Activated T-helper 1 cell treated with anti-CD3 and anti-CD28 coated beads, Interleukin-12 subunit alpha, Interleukin-12 subunit beta, Interleukin-2, Interleukin-4 antibody, amounts not matched to agents 30 ng/mL and 10 ng/mL and 1 ng/mL, durations not matched to agents 14 hours and 24 hours and 36 hours (primary cell): Measurements from ENCODE around the gene CCSER1. TPM values are rescaled to one million over a fixed set of nuclear protein-coding genes. Genes with fewer than 3 reads are reported as not detected.
"Not testable (repeated sequence)": the region's sequence is repeated elsewhere in the genome, so short reads cannot be mapped to it uniquely, and the experiment has no call there.

ENCODE experiments used
- DNase-seq: peaks from one replicate; pipeline ENCODE4 v3.0.0; 2021; ENCODE audit warnings: low spot score
- H3K27ac Mint-ChIP-seq: one replicate; pipeline ENCODE4 v1.8.0; 2021; ENCODE audit warnings: mild to moderate bottlenecking, mixed read lengths
- H3K27me3 Mint-ChIP-seq: one replicate; pipeline ENCODE4 v1.8.0; 2022; ENCODE audit warnings: mild to moderate bottlenecking, moderate library complexity, mixed read lengths; ENCODE audit not compliant: insufficient read depth
- H3K36me3 Mint-ChIP-seq: one replicate; pipeline ENCODE4 v1.8.0; 2021; ENCODE audit warnings: low read depth, mixed read lengths
- H3K4me1 Mint-ChIP-seq: one replicate; pipeline ENCODE4 v1.8.0; 2021; ENCODE audit warnings: low read depth, mixed read lengths
- H3K4me3 Mint-ChIP-seq: one replicate; pipeline ENCODE4 v1.8.0; 2021; ENCODE audit warnings: mild to moderate bottlenecking, moderate library complexity, mixed read lengths
- H3K9me3 Mint-ChIP-seq: one replicate; pipeline ENCODE4 v1.8.0; 2021; ENCODE audit warnings: mixed read lengths
- intact Hi-C: fragments of 100-400 bp; cut with micrococcal nuclease; formaldehyde crosslinking; loops from one replicate; pipeline ENCODE4 v1.15.1; 2024
- total RNA-seq: library from RNA; stranded (reverse); gene quantifications from 2 replicates; pipeline ENCODE4 v1.2.3, GENCODE V29; 2022

Gene CCSER1
- total RNA-seq, 1 donor from 2014 or later: not detected

GRCh38 chr4:90660672-90661071 is 533.5 kb downstream of the CCSER1 start:
- intact Hi-C loops: no loop called here
- Mint-ChIP-seq H3K4me3 (no peak overlapping the region), H3K4me1 (no peaks in the 10 kb centered on the region), H3K27me3 (no peaks in the 10 kb centered on the region), H3K36me3 (no peaks in the 10 kb centered on the region), H3K27ac (no peak overlapping the region), H3K9me3 (no peaks in the 10 kb centered on the region)
- DNase-seq: no peak

DNA sequence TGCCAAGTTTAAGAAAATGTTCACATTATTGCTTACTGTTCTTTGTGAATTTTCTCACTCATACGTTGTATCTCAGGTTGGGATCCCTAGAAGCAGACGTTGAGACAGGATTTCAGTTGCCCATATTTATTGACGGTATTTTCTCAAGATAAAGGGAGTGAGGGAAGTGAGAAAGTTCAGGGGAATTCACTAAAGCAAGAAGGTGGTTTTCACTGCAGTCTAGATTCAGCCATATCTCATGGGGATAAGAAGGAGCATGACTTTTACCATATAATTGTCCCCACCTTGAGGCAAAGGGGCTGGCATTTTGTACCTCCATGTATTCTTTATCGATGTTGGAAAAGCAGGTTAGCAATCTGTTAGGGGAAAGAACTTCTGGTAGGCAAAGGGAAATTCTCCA is 543.0 kb downstream of the CCSER1 start:
- no peak overlapping the region for H3K27ac Mint-ChIP-seq
- no peaks in the 10 kb centered on the region for H3K4me1 Mint-ChIP-seq
- no peak overlapping the region for H3K4me3 Mint-ChIP-seq
- no peaks in the 10 kb centered on the region for H3K27me3 Mint-ChIP-seq
- DNase-seq: no peak
- intact Hi-C loops: no loop called here
- H3K9me3 Mint-ChIP-seq: no peaks in the 10 kb centered on the region
- no peaks in the 10 kb centered on the region for H3K36me3 Mint-ChIP-seq

GRCh38 chr4:90689739-90690138 is 562.5 kb downstream of the CCSER1 start:
- no peaks in the 10 kb centered on the region for H3K9me3 Mint-ChIP-seq
- intact Hi-C loops: no loop called here
- no peak overlapping the region for H3K27ac Mint-ChIP-seq
- peaks cover 1% of the 10 kb centered on the region for H3K27me3 Mint-ChIP-seq
- H3K4me3 Mint-ChIP-seq: no peak overlapping the region
- H3K4me1 Mint-ChIP-seq: no peaks in the 10 kb centered on the region
- DNase-seq: no peak
- H3K36me3 Mint-ChIP-seq: no peaks in the 10 kb centered on the region

GRCh38 chr4:90695411-90695810 is 568.2 kb downstream of the CCSER1 start:
- no peaks in the 10 kb centered on the region for H3K9me3 Mint-ChIP-seq
- intact Hi-C loops: no loop called here
- H3K4me3 Mint-ChIP-seq: no peak overlapping the region
- H3K4me1 Mint-ChIP-seq: no peaks in the 10 kb centered on the region
- no peak overlapping the region for H3K27ac Mint-ChIP-seq
- no peak for DNase-seq
- no peaks in the 10 kb centered on the region for H3K36me3 Mint-ChIP-seq
- H3K27me3 Mint-ChIP-seq: peaks cover 1% of the 10 kb centered on the region

DNA sequence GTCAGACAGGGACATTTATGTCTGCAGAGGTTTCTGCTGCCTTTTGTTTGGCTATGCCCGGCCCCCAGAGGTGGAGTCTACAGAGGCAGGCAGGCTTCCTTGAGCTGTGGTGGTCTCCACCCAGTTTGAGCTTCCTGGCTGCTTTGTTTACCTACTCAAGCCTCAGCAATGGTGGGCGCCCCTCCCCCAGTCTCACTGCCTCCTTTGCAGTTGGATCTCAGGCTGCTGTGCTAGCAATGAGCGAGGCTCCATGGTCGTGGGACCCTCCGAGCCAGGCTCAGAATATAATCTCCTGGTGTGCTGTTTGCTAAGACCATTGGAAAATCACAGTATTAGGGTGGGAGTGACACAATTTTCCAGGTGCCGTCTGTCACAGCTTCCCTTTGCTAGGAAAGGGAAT is 578.3 kb downstream of the CCSER1 start:
- H3K9me3 Mint-ChIP-seq, H3K27me3 Mint-ChIP-seq, intact Hi-C loops, H3K36me3 Mint-ChIP-seq, H3K4me1 Mint-ChIP-seq, H3K4me3 Mint-ChIP-seq, DNase-seq, H3K27ac Mint-ChIP-seq: not testable (repeated sequence)

DNA sequence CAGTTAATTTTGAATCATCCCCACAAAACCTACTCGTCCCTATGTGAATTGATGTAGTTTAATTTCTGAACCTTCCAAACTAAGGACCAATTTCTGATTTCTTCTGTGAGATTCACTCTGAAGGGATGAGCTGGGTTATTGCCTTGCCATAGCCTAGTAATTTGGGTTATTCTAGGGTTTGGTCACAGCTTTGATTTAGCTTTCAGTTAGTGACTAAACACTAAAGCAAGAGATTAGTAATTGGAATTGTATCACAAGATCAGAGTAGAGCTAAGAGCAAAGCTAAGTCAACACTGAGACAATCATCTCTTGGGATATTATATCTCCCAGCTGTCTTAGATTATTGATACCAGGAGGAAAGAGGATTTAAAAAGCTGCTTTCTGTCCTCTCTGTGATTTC is 588.0 kb downstream of the CCSER1 start:
- Mint-ChIP-seq H3K9me3 (no peaks in the 10 kb centered on the region), H3K36me3 (no peaks in the 10 kb centered on the region), H3K27ac (no peak overlapping the region), H3K27me3 (no peaks in the 10 kb centered on the region), H3K4me1 (no peaks in the 10 kb centered on the region), H3K4me3 (no peak overlapping the region)
- intact Hi-C loops: no loop called here
- no peak for DNase-seq

DNA sequence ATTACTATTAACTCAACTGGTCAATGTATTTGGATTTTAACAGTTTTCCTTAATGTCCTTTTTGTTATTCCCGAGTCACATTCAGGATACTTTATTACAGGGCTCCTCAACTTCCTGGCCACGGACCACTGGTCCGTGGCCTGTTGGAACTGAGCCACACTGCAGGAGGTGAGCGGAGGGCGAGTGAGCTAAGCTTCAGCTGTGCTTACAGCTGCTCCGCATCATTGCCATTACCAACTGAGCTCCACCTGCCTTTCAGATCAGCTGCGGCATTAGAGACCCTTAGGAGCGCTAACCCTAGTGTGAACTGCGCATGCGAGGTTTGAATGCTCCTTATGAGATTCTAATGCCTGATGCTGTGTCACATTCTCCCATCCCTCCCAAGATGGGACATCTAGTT is 591.7 kb downstream of the CCSER1 start:
- no peak overlapping the region for H3K27ac Mint-ChIP-seq
- no peaks in the 10 kb centered on the region for H3K4me1 Mint-ChIP-seq
- no peaks in the 10 kb centered on the region for H3K36me3 Mint-ChIP-seq
- DNase-seq: no peak
- no peaks in the 10 kb centered on the region for H3K9me3 Mint-ChIP-seq
- H3K4me3 Mint-ChIP-seq: no peak overlapping the region
- intact Hi-C loops: no loop called here
- no peaks in the 10 kb centered on the region for H3K27me3 Mint-ChIP-seq

DNA sequence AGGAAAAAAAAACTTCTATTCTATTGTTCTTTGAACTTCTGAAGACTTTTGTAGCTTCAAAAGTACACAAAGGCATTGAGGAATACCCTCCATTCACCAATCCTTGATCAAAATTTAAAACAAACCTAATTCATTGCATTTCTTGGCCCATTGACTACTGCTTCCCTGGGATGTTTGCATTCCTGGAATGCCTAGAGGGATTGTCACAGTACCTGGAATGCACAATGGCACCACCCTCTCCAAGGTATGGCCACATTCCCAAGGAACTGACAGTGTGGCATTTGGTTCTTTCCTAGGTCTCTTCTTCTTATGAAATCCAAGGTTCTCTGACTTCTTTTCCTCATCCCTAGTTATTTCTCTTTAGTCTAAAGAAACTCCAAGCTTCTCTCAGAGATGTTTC is 600.7 kb downstream of the CCSER1 start:
- no peak overlapping the region for H3K27ac Mint-ChIP-seq

GRCh38 chr4:90730752-90731151 is 603.6 kb downstream of the CCSER1 start:
- no peak overlapping the region for H3K27ac Mint-ChIP-seq
- intact Hi-C loops: no loop called here
- H3K27me3 Mint-ChIP-seq: no peaks in the 10 kb centered on the region
- no peak overlapping the region for H3K4me3 Mint-ChIP-seq
- no peaks in the 10 kb centered on the region for H3K36me3 Mint-ChIP-seq
- no peaks in the 10 kb centered on the region for H3K4me1 Mint-ChIP-seq
- DNase-seq: no peak
- H3K9me3 Mint-ChIP-seq: no peaks in the 10 kb centered on the region

More for the DNA sequence above, 600.7 kb downstream of the CCSER1 start:
- no peaks in the 10 kb centered on the region for H3K36me3 Mint-ChIP-seq
- DNase-seq: no peak
- intact Hi-C loops: no loop called here
- H3K27me3 Mint-ChIP-seq: no peaks in the 10 kb centered on the region
- no peak overlapping the region for H3K4me3 Mint-ChIP-seq
- H3K4me1 Mint-ChIP-seq: no peaks in the 10 kb centered on the region
- H3K9me3 Mint-ChIP-seq: no peaks in the 10 kb centered on the region

DNA sequence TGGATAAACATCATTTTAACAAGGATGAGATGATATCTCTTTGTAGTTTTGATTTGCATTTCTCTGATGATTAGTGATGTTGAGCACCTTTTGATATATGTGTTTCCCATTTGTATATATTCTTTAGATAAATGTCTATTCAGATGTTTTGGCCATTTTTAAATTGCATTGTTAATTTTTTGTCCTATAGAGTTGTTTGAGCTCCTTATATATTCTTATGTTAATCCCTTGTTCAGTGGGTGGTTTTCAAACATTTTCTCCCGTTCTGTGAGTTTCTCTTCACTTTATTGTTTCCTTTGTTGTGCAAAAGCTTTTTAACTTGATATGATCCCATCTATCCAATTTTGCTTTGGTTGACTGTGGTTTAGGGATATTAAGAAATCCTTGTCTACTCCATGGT is 606.0 kb downstream of the CCSER1 start:
- no peak overlapping the region for H3K4me3 Mint-ChIP-seq
- H3K27ac Mint-ChIP-seq: no peak overlapping the region
- intact Hi-C loops: no loop called here
- H3K9me3 Mint-ChIP-seq: no peaks in the 10 kb centered on the region
- no peaks in the 10 kb centered on the region for H3K27me3 Mint-ChIP-seq
- no peak for DNase-seq
- H3K36me3 Mint-ChIP-seq: no peaks in the 10 kb centered on the region
- H3K4me1 Mint-ChIP-seq: no peaks in the 10 kb centered on the region

GRCh38 chr4:90745176-90745575 is 618.0 kb downstream of the CCSER1 start:
- H3K4me3 Mint-ChIP-seq: no peak overlapping the region
- H3K36me3 Mint-ChIP-seq: no peaks in the 10 kb centered on the region
- intact Hi-C loops: no loop called here
- no peak for DNase-seq
- H3K9me3 Mint-ChIP-seq: peaks cover 10% of the 10 kb centered on the region
- no peaks in the 10 kb centered on the region for H3K27me3 Mint-ChIP-seq
- no peaks in the 10 kb centered on the region for H3K4me1 Mint-ChIP-seq
- no peak overlapping the region for H3K27ac Mint-ChIP-seq

DNA sequence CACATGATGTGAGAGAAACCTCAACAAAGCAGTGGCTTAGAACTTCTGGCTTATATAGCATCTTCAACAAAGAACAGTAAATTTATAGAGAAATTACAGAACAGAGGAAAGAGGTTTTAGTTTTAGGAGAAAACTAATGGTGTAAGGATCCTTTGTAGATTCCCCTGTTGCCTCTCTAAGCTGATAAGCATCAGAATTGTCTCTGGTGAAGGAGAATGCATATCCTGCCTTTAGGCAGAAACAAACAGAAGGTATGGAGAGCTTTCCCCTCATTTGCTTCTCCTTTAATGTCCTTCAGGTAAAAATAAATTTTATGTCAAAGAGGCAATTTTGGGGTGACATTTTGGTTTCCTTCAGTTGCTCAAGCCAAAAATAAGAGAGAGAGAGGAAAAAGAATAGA is 625.9 kb downstream of the CCSER1 start:
- H3K4me1 Mint-ChIP-seq: no peaks in the 10 kb centered on the region
- H3K4me3 Mint-ChIP-seq: no peak overlapping the region
- no peaks in the 10 kb centered on the region for H3K9me3 Mint-ChIP-seq
- no peak overlapping the region for H3K27ac Mint-ChIP-seq
- intact Hi-C loops: no loop called here
- no peaks in the 10 kb centered on the region for H3K36me3 Mint-ChIP-seq
- no peaks in the 10 kb centered on the region for H3K27me3 Mint-ChIP-seq
- no peak for DNase-seq

DNA sequence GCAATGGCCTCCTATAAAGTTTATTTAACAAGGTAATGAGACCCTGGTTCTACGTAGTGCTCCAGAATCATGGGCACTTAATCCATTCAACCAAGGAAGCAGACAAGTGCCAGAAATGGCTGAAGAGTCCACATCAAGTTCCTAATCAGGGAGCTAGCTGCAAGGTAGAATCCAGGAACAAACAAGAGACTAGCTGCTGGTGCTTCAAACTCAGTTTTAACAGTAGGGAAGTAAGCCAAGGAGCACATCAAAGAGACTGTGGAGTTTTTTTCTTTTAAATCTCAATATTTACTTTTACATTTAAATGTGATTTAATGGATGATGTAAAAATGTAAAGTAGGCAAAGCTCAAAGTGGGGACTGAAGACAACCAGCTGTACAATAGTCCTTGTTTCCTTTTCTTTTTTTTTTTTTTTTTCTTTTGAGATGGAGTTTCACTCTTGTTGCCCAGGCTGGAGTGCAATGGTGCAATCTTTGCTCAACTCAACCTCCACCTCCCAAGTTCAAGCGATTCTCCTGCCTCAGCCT is 630.4 kb downstream of the CCSER1 start:
- Mint-ChIP-seq H3K36me3 (no peaks in the 10 kb centered on the region), H3K4me1 (no peaks in the 10 kb centered on the region), H3K9me3 (no peaks in the 10 kb centered on the region), H3K27ac (no peak overlapping the region), H3K4me3 (no peak overlapping the region), H3K27me3 (no peaks in the 10 kb centered on the region)
- intact Hi-C loops: no loop called here
- no peak for DNase-seq

DNA sequence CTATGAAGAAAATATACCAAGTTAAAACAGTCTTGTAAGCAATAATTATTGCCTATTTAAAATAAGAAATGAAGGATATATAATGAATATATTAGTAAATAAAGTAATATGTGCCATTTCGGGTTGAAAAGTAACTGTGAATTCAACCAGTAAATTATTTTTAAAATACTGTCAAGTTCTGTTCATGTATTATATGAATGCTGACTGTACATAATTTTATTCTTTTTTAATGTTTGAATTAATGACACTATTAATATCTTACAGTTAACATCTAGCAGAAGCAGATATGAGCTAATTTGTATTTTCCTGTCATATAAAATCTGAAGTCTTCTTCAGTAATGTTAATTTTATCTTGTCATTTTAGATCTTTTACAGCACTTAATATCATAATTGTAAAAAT is 632.9 kb downstream of the CCSER1 start:
- no peak overlapping the region for H3K4me3 Mint-ChIP-seq
- H3K27ac Mint-ChIP-seq: no peak overlapping the region
- no peaks in the 10 kb centered on the region for H3K9me3 Mint-ChIP-seq
- no peaks in the 10 kb centered on the region for H3K27me3 Mint-ChIP-seq
- H3K36me3 Mint-ChIP-seq: no peaks in the 10 kb centered on the region
- no peaks in the 10 kb centered on the region for H3K4me1 Mint-ChIP-seq
- DNase-seq: no peak
- intact Hi-C loops: no loop called here
